Vagina (tissue), 2 donors: ENCODE results near the gene SDCCAG8. TPM values are rescaled to one million over a fixed set of nuclear protein-coding genes. Genes with fewer than 3 reads are reported as not detected.

Source experiments
- DNase-seq, 2 donors: peaks; one replicate each; pipeline ENCODE4 v3.0.0-alpha.2; 2017; ENCODE audit errors: extremely low spot score in 2 of 2
- H3K27ac ChIP-seq: fragments of 200-600 bp; sonication (generic); one replicate; pipeline ENCODE4 v1.5.1; 2019
- H3K27me3 ChIP-seq: fragments of 200-600 bp; sonication (generic); one replicate; pipeline ENCODE4 v1.5.1; 2019
- H3K36me3 ChIP-seq, 2 donors: fragments of 200-600 bp; sonication (generic); one replicate each; pipeline ENCODE4 v1.5.1; 2017 to 2019
- H3K4me1 ChIP-seq: fragments of 200-600 bp; sonication (generic); one replicate; pipeline ENCODE4 v1.5.1; 2019
- H3K4me3 ChIP-seq, 2 donors: fragments of 200-600 bp; sonication (generic); 1 replicate in 1 of 2; 2 replicates in 1 of 2; pipeline ENCODE4 v1.5.1; 2016 to 2019
- H3K9me3 ChIP-seq: fragments of 200-600 bp; sonication (generic); one replicate; pipeline ENCODE4 v1.5.1; 2019
- POLR2A ChIP-seq, 2 donors: fragments of 450-650 bp; IDR thresholded peaks; one replicate each; pipeline ENCODE4 v1.6.1; 2017; ENCODE audit warnings: antibody characterized with exemption in 2 of 2, mild to moderate bottlenecking in 2 of 2, moderate library complexity in 2 of 2
- POLR2AphosphoS5 ChIP-seq, 2 donors: sonication (generic); formaldehyde crosslinking; IDR thresholded peaks; one replicate each; pipeline ENCODE4 v1.9.0; 2017; ENCODE audit warnings: antibody characterized with exemption in 2 of 2, mild to moderate bottlenecking in 2 of 2, low read depth in 1 of 2; ENCODE audit not compliant: insufficient read depth in 1 of 2
- intact Hi-C: fragments of 100-400 bp; cut with DNase I; formaldehyde crosslinking; loops from one replicate; pipeline ENCODE4 v1.15.1; 2023
- total RNA-seq: library from RNA; depleted of rRNA; stranded (reverse); fragments of >200 nt; gene quantifications from one replicate; pipeline ENCODE4 v1.2.3, GENCODE V29; 2016
- TF ChIP-seq, protein P1 (sequence below), 3 experiments: fragments of 450-650 bp in 2 of 3; fragments of 200-600 bp in 1 of 3; sonication (generic) in 1 of 3; IDR thresholded peaks; one replicate each; pipeline ENCODE4 v1.5.1; 2017 to 2019; ENCODE audit warnings: antibody characterized with exemption in 3 of 3, mild to moderate bottlenecking in 2 of 3, moderate library complexity in 2 of 3

Gene SDCCAG8
- total RNA-seq, 1 donor from 2014 or later = 31.2 TPM

DNA sequence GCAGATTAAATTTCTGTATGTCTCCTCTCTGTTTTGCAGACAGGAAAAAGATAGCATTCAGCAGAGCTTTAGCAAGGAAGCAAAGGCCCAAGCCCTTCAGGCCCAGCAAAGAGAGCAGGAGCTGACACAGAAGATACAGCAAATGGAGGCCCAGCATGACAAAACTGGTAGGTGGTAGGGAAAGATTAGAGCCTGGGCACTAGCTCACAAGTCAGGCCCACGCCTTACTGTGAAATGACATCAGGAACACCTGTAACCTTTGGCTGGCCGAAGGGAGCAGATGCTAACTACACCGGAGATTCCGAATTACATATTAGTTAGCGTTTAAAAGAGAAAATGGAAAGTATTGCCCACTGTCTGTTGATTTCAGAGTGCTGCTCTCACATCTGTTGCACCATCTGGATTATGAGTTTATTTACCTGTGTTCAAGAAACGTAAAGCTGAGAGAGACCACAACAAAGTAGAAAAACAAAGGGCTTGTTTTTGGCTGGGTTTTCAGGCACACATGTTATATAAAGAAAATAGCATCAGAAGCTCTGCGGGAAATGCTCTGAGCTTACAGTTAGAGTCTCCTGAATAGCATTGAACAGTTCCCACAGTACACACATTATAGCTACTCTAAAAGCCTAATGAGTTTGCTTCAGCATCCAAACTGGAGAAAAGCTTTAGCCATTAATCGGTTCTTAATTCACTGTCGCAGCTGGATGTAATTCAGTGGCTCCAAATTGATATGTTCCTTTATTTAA lies 160.0 kb downstream of the SDCCAG8 start:
- Histone ChIP-seq H3K4me3 (no peak overlapping the region), H3K4me1 (no peaks in the 10 kb centered on the region), H3K27ac (no peak overlapping the region), H3K9me3 (no peaks in the 10 kb centered on the region), H3K36me3 (peaks cover 0 to 9% of the 10 kb centered on the region in 2 donors), H3K27me3 (no peaks in the 10 kb centered on the region)
- intact Hi-C loops = no loop called here
- no peak for DNase-seq
- TF ChIP-seq POLR2A (IDR thresholded peaks at IDR 0.05) = no peak
- TF ChIP-seq, protein P1, sequence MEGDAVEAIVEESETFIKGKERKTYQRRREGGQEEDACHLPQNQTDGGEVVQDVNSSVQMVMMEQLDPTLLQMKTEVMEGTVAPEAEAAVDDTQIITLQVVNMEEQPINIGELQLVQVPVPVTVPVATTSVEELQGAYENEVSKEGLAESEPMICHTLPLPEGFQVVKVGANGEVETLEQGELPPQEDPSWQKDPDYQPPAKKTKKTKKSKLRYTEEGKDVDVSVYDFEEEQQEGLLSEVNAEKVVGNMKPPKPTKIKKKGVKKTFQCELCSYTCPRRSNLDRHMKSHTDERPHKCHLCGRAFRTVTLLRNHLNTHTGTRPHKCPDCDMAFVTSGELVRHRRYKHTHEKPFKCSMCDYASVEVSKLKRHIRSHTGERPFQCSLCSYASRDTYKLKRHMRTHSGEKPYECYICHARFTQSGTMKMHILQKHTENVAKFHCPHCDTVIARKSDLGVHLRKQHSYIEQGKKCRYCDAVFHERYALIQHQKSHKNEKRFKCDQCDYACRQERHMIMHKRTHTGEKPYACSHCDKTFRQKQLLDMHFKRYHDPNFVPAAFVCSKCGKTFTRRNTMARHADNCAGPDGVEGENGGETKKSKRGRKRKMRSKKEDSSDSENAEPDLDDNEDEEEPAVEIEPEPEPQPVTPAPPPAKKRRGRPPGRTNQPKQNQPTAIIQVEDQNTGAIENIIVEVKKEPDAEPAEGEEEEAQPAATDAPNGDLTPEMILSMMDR (IDR thresholded peaks at IDR 0.05) = no peak

DNA sequence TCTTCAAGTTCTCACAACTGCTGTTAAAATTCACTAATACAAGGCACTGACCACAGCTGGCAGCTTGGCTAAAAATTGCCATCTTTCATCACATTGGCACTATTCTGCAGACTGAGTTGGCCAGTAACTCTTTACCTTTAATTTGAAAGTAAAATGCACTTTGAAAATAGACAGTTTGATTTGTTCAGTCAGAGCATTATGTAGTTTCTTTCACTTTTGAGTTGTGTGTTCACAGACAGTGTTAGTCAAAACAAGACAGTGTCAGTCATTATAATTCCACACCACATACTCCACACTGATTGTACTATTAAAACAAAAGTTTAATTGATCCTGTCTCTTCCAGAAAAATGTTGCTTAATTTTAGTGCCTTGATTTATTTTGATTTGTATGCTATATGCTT lies 160.7 kb downstream of the SDCCAG8 start:
- H3K4me3 ChIP-seq = no peak overlapping the region
- no peaks in the 10 kb centered on the region for H3K27me3 ChIP-seq
- peaks cover 0 to 9% of the 10 kb centered on the region in 2 donors for H3K36me3 ChIP-seq
- no peak for DNase-seq
- intact Hi-C loops = no loop called here
- peaks cover 4% of the 10 kb centered on the region for H3K4me1 ChIP-seq
- no peak overlapping the region for H3K27ac ChIP-seq
- no peaks in the 10 kb centered on the region for H3K9me3 ChIP-seq
- TF ChIP-seq POLR2A (IDR thresholded peaks at IDR 0.05) (no peak), POLR2AphosphoS5 (IDR thresholded peaks at IDR 0.05; ENCODE audit: insufficient read depth in 1 of 2, low read depth in 1 of 2) (no peak)

- TF ChIP-seq POLR2A (IDR thresholded peaks at IDR 0.05) = no peak
- TF ChIP-seq POLR2AphosphoS5 (IDR thresholded peaks at IDR 0.05; ENCODE audit: insufficient read depth in 1 of 2, low read depth in 1 of 2) = no peak
- TF ChIP-seq, protein P1 (IDR thresholded peaks at IDR 0.05) = no peak
- intact Hi-C loops = no loop called here
Measured at GRCh38 chr1:243420016-243420945, 164.4 kb downstream of the SDCCAG8 start.

DNA sequence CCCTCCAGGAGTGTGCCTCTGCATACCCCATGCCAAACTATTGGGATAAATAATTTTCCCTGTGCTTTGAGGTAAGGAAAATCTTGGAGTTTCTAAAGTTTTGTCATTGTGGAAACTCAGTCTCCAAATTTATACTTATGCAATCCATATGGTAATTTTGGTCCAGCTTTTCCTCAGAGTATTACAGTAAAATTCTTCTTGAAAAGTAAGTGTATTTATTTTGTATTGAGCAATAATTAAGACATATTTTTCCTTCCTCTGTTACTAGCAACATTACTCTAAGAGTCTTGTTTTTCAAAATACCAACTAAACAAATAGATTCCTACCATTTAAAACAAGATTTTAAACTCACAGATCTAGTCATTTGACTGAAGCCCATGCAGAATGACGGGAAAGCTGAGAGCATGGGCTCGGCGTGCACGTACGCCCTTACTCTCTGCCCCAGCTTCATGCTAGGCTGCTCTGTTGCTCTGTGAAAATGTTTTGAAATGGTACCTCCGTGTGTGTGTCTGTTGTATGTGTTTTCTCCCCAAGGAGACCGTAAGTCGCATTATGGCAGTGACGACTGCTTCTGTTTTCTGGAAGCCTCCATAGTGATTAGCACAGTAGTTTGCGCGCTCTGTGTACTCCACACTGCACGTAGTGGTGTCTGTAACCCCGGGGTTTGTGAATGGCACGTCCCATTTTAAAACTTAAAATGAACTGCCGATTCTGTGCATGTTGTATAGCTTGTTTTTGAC lies 165.3 kb downstream of the SDCCAG8 start:
- DNase-seq = no peak
- no peaks in the 10 kb centered on the region for H3K9me3 ChIP-seq
- H3K4me3 ChIP-seq = no peak overlapping the region
- intact Hi-C loops = no loop called here
- H3K4me1 ChIP-seq = peaks cover 4% of the 10 kb centered on the region
- no peak overlapping the region for H3K27ac ChIP-seq
- peaks cover 0 to 4% of the 10 kb centered on the region in 2 donors for H3K36me3 ChIP-seq
- TF ChIP-seq, protein P1 (IDR thresholded peaks at IDR 0.05) = no peak
- TF ChIP-seq POLR2AphosphoS5 (IDR thresholded peaks at IDR 0.05; ENCODE audit: insufficient read depth in 1 of 2, low read depth in 1 of 2) (no peak), POLR2A (IDR thresholded peaks at IDR 0.05) (no peak)
- H3K27me3 ChIP-seq = no peaks in the 10 kb centered on the region

More at GRCh38 chr1:243420016-243420945, 164.4 kb downstream of the SDCCAG8 start:
- Histone ChIP-seq H3K27me3 (no peaks in the 10 kb centered on the region), H3K4me1 (peaks cover 4% of the 10 kb centered on the region), H3K36me3 (peaks cover 0 to 9% of the 10 kb centered on the region in 2 donors), H3K9me3 (no peaks in the 10 kb centered on the region), H3K27ac (no peak overlapping the region), H3K4me3 (no peak overlapping the region)
- no peak for DNase-seq

DNA sequence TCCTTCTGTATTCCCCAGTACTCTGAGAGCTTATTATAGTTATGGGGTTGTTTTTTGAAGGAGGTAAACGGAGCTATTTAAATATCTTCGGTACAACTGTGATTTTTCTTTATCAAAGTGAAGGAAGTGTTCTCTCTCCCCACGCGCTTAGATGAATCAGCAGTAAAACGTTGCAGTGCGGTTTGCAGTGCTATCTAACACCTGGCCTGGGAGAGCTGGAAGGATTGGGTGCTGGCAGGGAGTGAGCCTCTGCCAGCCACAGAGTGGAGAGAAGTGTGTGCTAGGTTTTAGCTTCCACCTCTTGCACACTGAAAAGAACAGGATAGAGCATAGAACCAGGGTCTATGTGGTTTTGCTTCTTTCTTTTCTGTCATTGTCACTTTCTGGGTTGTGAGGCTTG lies 165.9 kb downstream of the SDCCAG8 start:
- no peak for DNase-seq
- Histone ChIP-seq H3K4me3 (no peak overlapping the region), H3K36me3 (peaks cover 0 to 2% of the 10 kb centered on the region in 2 donors), H3K4me1 (peaks cover 4% of the 10 kb centered on the region), H3K27me3 (no peaks in the 10 kb centered on the region), H3K9me3 (no peaks in the 10 kb centered on the region), H3K27ac (no peak overlapping the region)
- intact Hi-C loops = no loop called here
- TF ChIP-seq POLR2AphosphoS5 (IDR thresholded peaks at IDR 0.05; ENCODE audit: insufficient read depth in 1 of 2, low read depth in 1 of 2) (no peak), POLR2A (IDR thresholded peaks at IDR 0.05) (no peak)
- TF ChIP-seq, protein P1 (IDR thresholded peaks at IDR 0.05) = no peak
